Right ventricle myocardium superior (tissue), 1 donor: ENCODE results near the gene LEMD2. TPM values are rescaled to one million over a fixed set of nuclear protein-coding genes. Genes with fewer than 3 reads are reported as not detected.
"Not testable (repeated sequence)": the region's sequence is repeated elsewhere in the genome, so short reads cannot be mapped to it uniquely, and the experiment has no call there.

Source experiments
- ATAC-seq: fragments of 200-7000 bp; cut with Tn5 transposase; one replicate; pipeline ENCODE4 v1.9.1; 2020; ENCODE audit warnings: mild to moderate bottlenecking; ENCODE audit not compliant: poor library complexity
- DNase-seq: peaks from one replicate; pipeline ENCODE4 v3.0.0-alpha.2; 2020
- intact Hi-C: fragments of 100-400 bp; cut with DNase I; formaldehyde crosslinking; loops from one replicate; pipeline ENCODE4 v1.11.2; 2022
- long read RNA-seq: library from polyadenylated mRNA; unstranded; transcript quantifications from one replicate; pipeline ENCODE4 v2.0.0, GENCODE V29; 2021
- total RNA-seq: library from RNA; stranded (reverse); fragmentation: NEBNext Ultra II Directional; extraction: Animal tissue kit (Norgen Biotek cat#: 25700); gene quantifications from one replicate; pipeline ENCODE4 v1.2.1, GENCODE V29; 2021
- donor health status: DM: no; HTN: yes; CAD: no; lungs with severe emphysema.

The LEMD2 gene
- 19.1 TPM for total RNA-seq
- long read RNA-seq, transcript LEMD2-207 (8 exons, 1,306 nt) = minor isoform, 6 of 163 reads
- long read RNA-seq, transcript LEMD2-201 (9 exons, 2,958 nt) = major isoform, 135 of 163 reads
- long read RNA-seq, partial matches to known transcripts = 3 of 163 reads
- long read RNA-seq, other reads (novel, unspliced or antisense) = 16 of 163 reads

DNA sequence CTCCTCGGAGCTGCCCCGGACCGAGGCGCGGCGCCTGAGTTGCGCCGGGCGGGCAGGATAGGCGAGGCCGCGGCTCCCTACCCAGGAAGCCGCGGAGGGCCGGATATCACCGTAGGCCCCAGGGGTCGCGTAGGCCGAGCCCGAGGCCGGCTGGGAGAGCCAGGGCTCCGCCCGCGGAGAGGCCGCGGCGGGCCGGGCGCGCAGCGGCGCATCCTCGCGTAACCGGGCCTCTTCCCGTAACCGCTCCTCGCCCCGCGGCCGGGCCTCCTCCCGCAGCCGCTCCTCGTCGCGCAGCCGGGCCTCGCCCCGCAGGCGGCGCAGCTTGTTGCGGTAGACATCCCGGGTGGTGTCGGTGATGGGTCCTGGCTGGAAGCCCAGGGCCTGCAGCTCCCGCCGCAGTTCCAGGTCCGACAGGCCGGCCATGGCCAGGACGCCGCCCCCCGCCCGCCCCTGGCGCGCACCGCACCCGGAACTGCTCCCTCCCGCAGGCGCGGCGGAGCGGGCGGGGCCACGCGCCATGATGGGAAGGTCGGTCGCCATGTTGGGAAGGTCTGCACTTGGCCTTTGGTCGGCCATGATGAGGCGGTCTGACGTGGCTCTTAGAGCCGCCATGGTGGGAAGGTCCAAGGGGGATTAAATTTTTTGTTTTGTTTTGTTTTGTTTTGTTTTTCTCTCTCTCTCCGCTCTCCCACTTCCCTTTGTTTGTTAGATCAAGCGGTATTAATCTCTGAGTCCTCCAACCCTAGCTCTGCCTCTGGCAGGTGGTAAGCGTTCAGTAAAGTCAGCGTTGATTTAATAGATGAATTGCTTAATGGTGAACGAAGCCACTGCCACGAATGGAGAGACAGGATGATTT lies at the start of gene LEMD2:
Gene LEMD2, minus strand, starts transcription at position 437 of the 856 bp plus-strand sequence. Its CDS starts 14 bp downstream, at position 423.
- peak; percentile 97 for DNase-seq
- ATAC-seq = peak; percentile 99
- intact Hi-C loops = no loop called here

DNA sequence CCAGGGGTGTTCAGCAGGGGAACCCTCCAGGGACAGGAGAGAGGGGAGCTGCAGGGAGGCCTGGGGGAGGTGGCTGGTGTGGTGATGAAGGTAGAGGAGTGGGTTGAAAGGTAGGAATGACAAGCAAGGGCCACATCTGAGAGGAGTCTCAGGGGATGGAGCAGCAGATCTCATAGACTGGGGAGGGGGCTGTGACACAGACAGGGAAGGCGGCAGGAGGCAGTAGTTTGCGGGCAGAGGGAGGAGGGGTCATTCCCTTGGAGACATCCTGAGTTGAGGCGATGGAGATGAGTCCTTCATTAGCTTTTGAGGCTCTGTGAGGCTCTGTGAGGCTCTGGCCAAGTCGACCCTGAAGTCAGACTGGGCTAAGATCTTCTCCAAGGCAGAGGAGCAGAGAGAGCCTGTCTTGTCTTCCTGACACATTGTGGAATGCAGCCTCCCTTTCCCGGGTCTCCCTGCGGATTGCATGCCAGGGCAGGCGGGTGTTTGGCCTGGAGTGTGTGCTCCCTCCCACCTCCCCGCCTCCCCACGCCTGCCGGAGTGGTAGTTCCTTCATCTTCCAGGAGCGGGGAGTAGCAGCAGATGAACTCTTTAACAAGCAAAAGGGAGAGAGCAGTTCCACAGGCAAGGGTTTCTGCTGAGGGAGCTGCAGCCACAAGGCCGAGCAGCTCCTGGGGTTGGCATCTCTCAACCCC lies 49.2 kb upstream of the LEMD2 start:
- intact Hi-C loops = no loop called here
- ATAC-seq (no peak), DNase-seq (no peak)

DNA sequence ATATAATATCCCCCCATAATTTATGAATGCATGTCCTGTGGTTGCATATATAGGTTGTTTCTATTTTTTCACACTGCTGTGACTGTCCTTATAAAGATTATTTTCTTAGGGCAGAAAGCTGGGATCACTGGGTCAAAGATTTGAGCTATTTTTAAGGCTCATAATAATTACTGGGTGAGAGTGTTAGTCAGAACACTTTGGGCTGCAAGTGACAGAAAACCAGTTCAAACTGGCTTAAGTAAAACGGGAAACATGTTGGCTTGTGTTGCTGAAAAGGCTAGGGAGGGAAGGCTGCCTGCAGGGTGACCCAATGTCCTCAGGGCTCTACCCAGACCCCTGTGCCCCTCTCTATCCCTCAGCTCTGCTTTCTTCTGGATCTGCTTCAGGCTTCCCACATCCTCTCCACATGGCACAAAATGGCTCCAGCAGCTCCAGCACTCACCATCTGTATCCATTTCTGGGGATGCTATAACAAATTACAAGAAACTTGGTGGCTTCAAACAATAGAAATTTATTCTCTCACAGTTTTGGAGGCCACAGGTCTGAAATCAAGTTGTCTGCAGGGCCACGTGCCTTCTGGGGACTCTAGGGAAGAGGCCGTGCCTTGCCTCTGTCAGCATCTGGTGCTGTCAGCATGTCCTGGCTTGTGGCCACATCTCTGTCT lies 48.0 kb upstream of the LEMD2 start:
- no peak for DNase-seq
- intact Hi-C loops = no loop called here
- no peak for ATAC-seq

DNA sequence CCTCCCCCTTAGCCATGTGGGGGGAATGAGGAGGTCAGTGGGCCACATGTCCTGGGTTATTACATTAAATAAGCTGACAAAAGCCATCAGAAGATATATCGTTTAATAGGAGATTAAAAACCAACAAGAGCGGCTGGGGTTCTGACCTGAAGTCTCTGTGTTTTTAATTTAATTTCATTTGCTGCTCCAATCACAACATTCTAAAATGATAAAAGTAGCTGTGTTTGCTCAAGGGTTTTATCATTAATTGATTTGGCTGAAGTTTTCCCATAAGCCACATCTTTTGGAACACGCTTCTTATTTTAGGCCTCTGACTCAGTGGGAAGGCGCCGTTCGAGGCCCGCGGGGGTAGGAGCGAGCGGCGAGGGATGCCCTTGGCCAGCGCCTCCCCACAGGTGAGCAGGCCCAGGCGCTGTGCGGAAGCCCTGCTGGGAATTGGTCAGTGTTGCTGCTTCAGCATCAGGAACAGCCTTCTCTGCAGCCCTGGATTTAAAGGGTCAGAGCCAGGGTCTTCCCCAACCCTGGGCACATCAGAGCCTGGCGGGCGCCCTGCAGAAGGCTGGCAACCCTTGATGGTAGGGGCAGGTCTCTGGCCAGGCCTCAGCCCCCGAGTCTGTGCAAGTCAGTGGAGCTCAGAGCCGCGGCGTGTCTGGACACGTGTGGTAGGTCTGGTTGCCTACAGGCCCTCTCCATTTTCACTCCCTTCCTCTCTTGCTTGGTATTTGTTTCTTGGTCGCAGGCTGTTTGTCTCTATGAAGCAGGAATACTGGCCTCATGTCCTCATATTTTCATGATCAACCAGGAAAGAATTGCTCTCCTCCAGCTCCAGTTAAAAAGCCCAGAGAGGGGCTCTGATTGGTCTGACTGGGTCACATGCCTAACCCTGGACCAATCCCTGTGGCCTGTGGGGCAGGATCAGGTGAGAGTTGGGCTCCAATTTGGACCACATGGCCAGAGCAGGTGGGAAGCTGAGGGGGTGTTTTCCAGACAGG lies 45.8 kb upstream of the LEMD2 start:
- DNase-seq (no peak), ATAC-seq (no peak)
- intact Hi-C loops = no loop called here

DNA sequence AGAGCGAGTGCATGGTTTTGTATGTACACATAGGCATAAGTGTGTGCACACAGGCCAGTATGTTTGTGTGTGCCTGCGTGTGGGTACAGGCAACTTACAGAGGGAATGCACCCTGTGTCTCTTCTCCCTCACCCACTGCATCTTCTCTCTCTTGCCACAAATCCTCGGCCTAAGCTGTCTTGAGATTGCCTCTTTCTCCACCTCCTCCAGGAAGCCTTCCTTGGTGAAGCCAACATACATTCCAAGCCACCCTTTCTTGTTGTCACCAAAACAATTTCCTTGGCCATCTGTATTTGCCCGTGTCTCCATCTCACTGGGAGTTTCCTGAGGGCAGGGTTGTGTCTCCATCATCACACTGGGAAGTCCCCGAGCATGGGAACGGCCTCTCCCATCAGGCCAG lies 44.7 kb upstream of the LEMD2 start:
- ATAC-seq (no peak), DNase-seq (no peak)
- intact Hi-C loops = no loop called here

DNA sequence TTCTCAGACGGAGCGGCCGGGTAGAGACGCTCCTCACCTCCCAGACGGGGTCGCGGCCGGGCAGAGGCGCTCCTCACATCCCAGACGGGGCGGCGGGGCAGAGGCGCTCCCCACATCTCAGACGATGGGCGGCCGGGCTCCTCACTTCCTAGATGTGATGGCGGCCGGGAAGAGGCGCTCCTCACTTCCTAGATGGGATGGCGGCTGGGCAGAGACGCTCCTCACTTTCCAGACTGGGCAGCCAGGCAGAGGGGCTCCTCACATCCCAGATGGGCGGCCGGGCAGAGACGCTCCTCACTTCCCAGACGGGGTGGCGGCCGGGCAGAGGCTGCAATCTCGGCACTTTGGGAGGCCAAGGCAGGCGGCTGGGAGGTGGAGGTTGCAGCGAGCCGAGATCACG lies 43.9 kb upstream of the LEMD2 start:
- DNase-seq, intact Hi-C loops, ATAC-seq: not testable (repeated sequence)

DNA sequence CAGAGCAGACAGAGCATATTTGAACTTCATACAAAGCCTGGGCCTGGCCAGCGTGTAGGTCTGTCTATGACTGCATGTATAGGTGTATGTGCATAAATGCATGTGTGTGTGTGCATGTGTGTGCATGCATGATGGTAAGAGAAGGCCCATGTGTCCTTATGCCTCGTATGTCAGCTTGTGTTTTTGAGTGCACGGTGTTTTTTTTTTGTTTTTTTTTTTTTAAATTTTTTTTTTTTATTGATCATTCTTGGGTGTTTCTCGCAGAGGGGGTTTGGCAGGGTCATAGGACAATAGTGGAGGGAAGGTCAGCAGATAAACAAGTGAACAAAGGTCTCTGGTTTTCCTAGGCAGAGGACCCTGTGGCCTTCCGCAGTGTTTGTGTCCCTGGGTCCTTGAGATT lies 42.8 kb upstream of the LEMD2 start:
- ATAC-seq, intact Hi-C loops, DNase-seq: not testable (repeated sequence)

DNA sequence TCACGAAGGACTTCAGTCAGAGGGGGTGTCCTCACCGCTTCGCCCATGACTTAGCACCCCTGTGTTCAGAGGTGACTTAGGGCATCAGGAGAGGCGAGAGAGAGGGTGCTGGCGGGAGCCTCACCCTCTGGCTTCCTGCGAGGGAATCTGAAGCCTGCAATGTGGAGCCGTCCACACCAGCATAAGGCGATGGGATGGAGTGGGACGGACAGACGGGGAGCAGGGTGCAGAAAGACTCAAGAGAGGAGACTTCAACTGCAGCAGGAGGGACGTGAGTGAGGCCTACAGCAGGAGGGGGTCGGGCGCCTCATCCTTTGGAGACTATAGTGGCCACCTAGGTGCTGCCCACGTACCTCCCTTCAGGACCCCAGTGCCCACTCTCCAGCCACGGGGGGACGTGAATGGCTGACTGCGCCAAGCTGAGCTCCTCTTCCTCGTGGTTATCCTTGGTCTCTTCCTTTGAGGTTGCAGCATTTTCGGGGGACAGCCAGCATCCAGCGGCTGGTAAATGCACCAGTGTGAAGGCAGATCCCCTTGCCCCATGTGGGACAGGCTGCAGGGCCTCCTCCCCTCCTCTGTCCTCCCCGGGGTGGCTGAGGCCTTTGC lies 41.8 kb upstream of the LEMD2 start:
- ATAC-seq (no peak), DNase-seq (no peak)
- intact Hi-C loops = no loop called here

DNA sequence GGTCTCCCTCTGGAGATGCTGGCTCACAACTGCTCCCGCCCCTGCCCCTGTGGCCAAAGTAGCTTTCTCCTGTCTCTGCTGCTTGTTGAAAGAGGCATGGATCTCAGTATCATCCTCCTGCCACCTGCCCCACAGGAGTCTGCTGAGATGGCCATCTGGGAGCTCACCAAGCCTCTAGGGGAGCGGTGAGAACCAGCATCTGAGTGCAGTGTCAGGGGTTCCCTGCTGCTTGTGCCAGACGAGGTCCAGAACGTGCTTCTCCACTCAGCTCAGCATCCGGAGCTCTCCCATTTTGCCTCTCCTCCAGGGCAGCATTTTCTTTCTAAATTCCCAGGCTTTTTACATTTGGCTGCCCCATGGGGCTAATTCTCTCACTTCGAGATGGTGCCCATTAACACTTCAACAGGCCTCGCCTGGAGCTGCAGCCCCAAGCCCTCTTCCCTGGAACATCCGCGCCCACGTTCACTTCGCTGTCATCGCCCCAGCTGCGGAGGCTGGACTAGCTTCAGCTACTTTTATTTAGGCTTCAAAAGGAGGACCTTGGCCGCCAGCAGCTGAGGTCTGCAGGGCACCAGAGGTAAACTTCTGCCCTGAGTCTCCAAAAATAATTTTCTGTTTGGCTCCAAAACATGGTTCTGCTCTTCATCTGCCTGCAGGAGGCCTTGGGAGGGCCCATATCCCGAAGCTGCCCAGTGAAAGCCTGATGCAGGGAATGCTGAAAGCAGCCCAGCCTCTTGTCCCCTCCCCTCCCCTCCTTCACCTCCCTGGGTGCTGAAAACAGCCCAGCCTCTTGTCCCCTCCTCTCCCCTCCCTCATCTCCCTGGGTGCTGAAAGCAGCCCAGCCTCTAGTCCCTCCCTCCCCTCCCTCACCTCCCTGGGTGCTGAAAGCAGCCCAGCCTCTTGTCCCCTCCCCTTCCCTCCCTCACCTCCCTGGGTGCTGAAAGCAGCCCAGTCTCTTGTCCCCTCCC lies 40.1 kb upstream of the LEMD2 start:
- ATAC-seq (peak; percentile 85), DNase-seq (peak; percentile 53)
- intact Hi-C loops = no loop called here

DNA sequence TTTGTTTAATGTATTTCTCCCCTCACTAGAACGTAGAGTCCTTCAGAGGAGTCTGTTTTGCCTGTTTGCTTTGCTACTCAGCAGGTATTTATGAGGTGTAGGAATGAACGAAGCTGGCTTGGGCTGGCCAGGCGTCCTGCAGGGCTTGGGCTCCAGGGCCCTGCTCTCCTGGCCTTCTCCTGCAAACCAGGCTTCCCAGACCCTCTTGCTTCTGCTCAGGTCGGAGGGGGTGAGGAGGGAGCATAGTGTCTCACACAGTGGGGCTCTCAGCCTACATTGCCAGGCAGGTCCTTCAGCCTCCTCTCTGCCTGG lies 39.5 kb upstream of the LEMD2 start:
- no peak for DNase-seq
- ATAC-seq = no peak

DNA sequence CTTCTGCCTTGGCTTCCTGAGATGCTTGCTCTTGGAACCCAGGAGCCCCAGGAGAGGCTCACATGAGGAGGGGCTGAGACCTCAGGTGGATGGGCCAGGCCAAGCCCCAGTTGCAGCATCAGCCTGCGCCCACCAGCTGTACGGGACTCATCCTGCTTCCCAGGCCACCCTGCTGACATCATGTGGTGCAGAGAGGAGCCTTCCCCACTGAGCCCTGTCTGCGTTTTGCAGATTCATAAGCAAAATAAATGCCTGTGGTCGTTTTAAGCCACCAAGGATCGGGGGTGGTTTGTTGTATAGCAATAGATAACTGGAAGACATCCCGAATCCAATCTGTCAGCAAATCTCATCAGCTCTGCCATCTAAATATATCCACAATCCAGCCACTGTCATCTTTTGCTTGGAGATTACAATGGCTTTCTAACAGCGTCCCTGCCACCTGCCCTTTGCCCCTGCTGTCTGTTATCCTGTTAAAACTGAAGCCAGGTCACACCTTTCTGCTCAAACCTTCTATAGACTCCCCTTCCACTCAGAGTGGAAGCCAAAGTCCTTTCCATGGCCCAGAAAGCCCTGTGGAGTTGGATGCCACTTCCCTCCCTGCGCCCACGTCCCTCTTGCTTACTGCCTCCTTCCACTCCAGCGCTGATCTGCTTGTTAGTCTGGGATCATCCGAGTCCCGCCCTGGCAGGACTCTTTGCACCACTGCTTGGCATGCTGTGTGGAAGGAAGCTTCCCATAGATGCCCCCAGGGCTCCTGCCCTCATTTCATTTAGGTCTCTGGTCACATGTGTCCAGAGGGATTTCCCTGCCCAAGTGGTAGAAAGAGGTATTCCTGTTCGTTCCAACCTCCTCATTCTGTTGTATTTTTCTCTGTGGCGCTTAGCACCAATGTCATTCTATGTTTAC lies 38.9 kb upstream of the LEMD2 start:
- intact Hi-C loops = no loop called here
- no peak for ATAC-seq
- DNase-seq = no peak

More for the DNA sequence above, 39.5 kb upstream of the LEMD2 start:
- intact Hi-C loops = no loop called here

DNA sequence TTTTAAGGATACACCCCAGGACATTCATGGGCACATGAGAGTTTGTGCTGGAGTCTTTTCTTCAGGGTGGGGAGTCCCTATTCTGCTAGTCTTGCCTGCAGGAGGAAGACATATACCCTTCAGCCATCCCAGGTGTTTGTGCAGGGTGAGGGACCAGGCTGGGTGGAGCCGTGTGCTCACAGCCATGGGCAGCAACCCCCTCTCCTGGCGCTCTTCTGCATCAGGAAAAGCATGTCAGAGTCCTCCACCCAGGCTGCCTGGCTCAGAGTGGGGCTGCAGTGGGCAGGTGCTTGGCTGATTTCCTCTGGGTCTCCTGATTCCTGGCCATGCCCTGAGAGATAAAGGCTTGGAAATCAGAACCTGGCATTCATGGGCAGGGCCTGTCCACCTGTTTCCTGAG lies 37.6 kb upstream of the LEMD2 start:
- intact Hi-C loops = no loop called here
- ATAC-seq (no peak), DNase-seq (no peak)

DNA sequence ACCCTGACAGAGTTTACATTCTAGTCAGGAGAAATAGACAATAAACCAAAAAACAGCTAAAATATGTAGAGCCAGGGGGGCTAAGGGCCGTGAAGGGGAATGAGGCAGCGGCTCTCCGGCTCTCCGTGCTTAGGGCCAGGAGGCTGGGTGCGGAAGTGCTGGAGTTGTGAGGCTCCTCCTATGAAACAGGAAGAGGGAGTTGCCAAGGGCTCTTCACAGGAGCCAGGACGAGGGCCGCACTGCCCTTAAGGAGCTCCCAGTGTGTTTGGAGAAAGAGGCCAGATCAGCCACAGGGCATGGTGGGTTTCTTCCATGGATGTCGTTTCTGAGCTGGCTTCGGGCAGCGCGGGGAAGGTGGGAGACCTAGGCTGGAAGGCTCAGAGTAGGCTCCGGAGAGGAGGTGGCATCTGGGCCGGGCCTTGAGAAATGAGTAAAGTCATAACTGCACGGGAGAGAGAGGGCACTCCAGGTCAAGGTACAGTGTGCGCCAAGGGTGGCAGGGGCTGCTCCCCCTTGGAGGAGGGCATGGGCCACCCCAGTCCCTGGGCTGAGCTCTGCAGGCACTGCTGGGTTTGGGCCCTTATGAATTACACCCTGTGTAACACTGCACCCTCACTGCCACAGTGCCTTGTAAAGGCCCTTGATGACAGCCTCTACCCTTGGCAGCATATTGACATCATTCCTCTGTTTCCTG lies 35.7 kb upstream of the LEMD2 start:
- intact Hi-C loops = no loop called here
- no peak for ATAC-seq
- DNase-seq = no peak

DNA sequence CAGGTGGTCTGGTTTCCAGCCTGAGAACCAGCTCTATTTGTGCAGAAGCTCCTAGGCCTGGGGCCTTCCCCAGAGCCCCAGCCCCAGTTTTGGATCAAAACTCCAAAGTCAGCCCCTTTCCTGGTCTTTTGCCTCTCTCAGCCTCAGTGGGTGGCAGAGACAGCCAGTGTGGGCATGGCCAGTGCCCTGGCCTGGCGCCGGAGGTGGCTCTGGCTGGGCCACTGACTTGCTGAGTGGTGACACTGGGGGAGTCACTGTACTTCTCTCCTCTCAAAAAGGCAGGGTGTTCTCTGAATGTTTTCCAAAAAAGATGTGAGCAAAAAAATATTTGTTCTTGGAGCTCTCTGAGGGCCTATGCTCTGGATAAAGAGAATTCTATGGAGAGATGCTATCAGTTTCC lies 34.9 kb upstream of the LEMD2 start:
- DNase-seq (no peak), ATAC-seq (no peak)
- intact Hi-C loops = no loop called here
